HepG2 (cell line): ENCODE measurements around the gene RDH11. TPM values are rescaled to one million over a fixed set of nuclear protein-coding genes. Genes with fewer than 3 reads are reported as not detected.
A peak's percentile ranks its signal among the peaks of the same experiment; 100 is the strongest.

Experiments
- ARID4A ChIP-seq: sonication (generic); formaldehyde crosslinking; IDR thresholded peaks from 2 replicates; pipeline ENCODE4 v1.5.0; 2020; ENCODE audit warnings: mild to moderate bottlenecking, missing genetic modification reagents, borderline replicate concordance
- HOXA5 ChIP-seq: sonication (generic); formaldehyde crosslinking; IDR thresholded peaks from 2 replicates; pipeline ENCODE4 v1.4.0; 2020; ENCODE audit warnings: missing genetic modification reagents
- MEF2D ChIP-seq: sonication (generic); formaldehyde crosslinking; IDR thresholded peaks from 2 replicates; pipeline ENCODE4 v1.5.1; 2020; ENCODE audit warnings: mild to moderate bottlenecking, missing genetic modification reagents
- MIXL1 ChIP-seq: IDR thresholded peaks from 2 replicates; pipeline ENCODE4 v1.6.1; 2016
- MXD1 ChIP-seq: sonication (generic); formaldehyde crosslinking; IDR thresholded peaks from 2 replicates; pipeline ENCODE4 v1.4.0; 2020; ENCODE audit warnings: mild to moderate bottlenecking, missing genetic modification reagents
- NR2F6 ChIP-seq, 2 experiments: IDR thresholded peaks; 2 replicates each; pipeline ENCODE4 v1.6.1; 2016; ENCODE audit warnings: antibody characterized with exemption in 1 of 2, mild to moderate bottlenecking in 1 of 2
- PHF21A ChIP-seq: sonication (generic); formaldehyde crosslinking; IDR thresholded peaks from 2 replicates; pipeline ENCODE4 v1.5.0; 2020; ENCODE audit warnings: mild to moderate bottlenecking, missing genetic modification reagents
- SNAI1 ChIP-seq: sonication (generic); formaldehyde crosslinking; IDR thresholded peaks from 2 replicates; pipeline ENCODE4 v1.5.0; 2020; ENCODE audit warnings: mild to moderate bottlenecking, missing genetic modification reagents, borderline replicate concordance
- ZNF292 ChIP-seq: sonication (generic); formaldehyde crosslinking; IDR thresholded peaks from 2 replicates; pipeline ENCODE4 v1.8.1; 2022; ENCODE audit warnings: mild to moderate bottlenecking, low read depth, missing genetic modification reagents, borderline replicate concordance
- ZNF605 ChIP-seq: sonication (generic); formaldehyde crosslinking; IDR thresholded peaks from 2 replicates; pipeline ENCODE4 v1.8.0; 2022; ENCODE audit warnings: mild to moderate bottlenecking, missing genetic modification reagents
- polyA plus RNA-seq, 8 experiments: library from polyadenylated mRNA; depleted of rRNA in 3 of 8; stranded (reverse) in 7 of 8; unstranded in 1 of 8; fragments of >200 nt; fragmentation: Illumina TruSeq in 4 of 8; extraction: Trizol in 4 of 8; gene quantifications; 2 replicates each; pipeline versions ENCODE4 v1.2.1 to v1.2.3, GENCODE V29; 2011 to 2016; ENCODE audit warnings: low read depth in 4 of 8, missing spikeins in 1 of 8, mixed read lengths in 1 of 8; ENCODE audit not compliant: insufficient read depth in 1 of 8
- total RNA-seq, 5 experiments: library from RNA; depleted of rRNA; stranded (reverse); fragments of >200 nt; fragmentation: Illumina TruSeq; extraction: Trizol; gene quantifications; 2 replicates each; pipeline ENCODE4 v1.2.3, GENCODE V29; 2016; ENCODE audit warnings: low read depth in 1 of 5
- TF ChIP-seq, protein P1 (sequence below): sonication (generic); formaldehyde crosslinking; IDR thresholded peaks from 2 replicates; pipeline ENCODE4 v1.5.1; 2020; ENCODE audit warnings: missing genetic modification reagents, mild to moderate bottlenecking, borderline replicate concordance
- TF ChIP-seq, protein P2 (sequence below): sonication (generic); formaldehyde crosslinking; IDR thresholded peaks from 2 replicates; pipeline ENCODE4 v1.4.0; 2020; ENCODE audit warnings: mild to moderate bottlenecking, missing genetic modification reagents, borderline replicate concordance
- TF ChIP-seq, protein P3 (sequence below): sonication (generic); formaldehyde crosslinking; IDR thresholded peaks from 2 replicates; pipeline ENCODE4 v1.4.0; 2020; ENCODE audit warnings: mild to moderate bottlenecking, missing genetic modification reagents

Gene RDH11
- total and polyA plus RNA-seq, 2 of the 13 experiments (the other 11 are each of a cell fraction or from before 2014, with no cell fraction given) = 106 to 131 TPM

GRCh38 chr14:67738740-67739504 lies 43.4 kb upstream of the RDH11 start (continued):
- TF ChIP-seq, protein P1, sequence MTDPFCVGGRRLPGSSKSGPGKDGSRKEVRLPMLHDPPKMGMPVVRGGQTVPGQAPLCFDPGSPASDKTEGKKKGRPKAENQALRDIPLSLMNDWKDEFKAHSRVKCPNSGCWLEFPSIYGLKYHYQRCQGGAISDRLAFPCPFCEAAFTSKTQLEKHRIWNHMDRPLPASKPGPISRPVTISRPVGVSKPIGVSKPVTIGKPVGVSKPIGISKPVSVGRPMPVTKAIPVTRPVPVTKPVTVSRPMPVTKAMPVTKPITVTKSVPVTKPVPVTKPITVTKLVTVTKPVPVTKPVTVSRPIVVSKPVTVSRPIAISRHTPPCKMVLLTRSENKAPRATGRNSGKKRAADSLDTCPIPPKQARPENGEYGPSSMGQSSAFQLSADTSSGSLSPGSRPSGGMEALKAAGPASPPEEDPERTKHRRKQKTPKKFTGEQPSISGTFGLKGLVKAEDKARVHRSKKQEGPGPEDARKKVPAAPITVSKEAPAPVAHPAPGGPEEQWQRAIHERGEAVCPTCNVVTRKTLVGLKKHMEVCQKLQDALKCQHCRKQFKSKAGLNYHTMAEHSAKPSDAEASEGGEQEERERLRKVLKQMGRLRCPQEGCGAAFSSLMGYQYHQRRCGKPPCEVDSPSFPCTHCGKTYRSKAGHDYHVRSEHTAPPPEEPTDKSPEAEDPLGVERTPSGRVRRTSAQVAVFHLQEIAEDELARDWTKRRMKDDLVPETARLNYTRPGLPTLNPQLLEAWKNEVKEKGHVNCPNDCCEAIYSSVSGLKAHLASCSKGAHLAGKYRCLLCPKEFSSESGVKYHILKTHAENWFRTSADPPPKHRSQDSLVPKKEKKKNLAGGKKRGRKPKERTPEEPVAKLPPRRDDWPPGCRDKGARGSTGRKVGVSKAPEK = no peak
- TF ChIP-seq MXD1 (CRISPR knock-in tag) (no peak), PHF21A (peak; percentile 71; the same call in 1 of the 2 replicates), ZNF605 (CRISPR knock-in tag) (peak; percentile 58; the same call in 1 of the 2 replicates), HOXA5 (CRISPR knock-in tag) (no peak), SNAI1 (CRISPR knock-in tag) (no peak), ZNF292 (peak; percentile 25; the same call in 1 of the 2 replicates), NR2F6 (IDR thresholded peaks at IDR 0.05) (peak; percentile 44; the same call in 1 of the 2 replicates), NR2F6 (CRISPR knock-in tag; IDR thresholded peaks at IDR 0.05) (no peak; the same call in 1 of the 2 replicates), MEF2D (CRISPR knock-in tag) (peak; percentile 67; the same call in 1 of the 2 replicates), ARID4A (CRISPR knock-in tag) (peak; percentile 34; the same call in 1 of the 2 replicates), MIXL1 (CRISPR knock-in tag) (peak; percentile 38; the same call in 1 of the 2 replicates)
- TF ChIP-seq, protein P2, sequence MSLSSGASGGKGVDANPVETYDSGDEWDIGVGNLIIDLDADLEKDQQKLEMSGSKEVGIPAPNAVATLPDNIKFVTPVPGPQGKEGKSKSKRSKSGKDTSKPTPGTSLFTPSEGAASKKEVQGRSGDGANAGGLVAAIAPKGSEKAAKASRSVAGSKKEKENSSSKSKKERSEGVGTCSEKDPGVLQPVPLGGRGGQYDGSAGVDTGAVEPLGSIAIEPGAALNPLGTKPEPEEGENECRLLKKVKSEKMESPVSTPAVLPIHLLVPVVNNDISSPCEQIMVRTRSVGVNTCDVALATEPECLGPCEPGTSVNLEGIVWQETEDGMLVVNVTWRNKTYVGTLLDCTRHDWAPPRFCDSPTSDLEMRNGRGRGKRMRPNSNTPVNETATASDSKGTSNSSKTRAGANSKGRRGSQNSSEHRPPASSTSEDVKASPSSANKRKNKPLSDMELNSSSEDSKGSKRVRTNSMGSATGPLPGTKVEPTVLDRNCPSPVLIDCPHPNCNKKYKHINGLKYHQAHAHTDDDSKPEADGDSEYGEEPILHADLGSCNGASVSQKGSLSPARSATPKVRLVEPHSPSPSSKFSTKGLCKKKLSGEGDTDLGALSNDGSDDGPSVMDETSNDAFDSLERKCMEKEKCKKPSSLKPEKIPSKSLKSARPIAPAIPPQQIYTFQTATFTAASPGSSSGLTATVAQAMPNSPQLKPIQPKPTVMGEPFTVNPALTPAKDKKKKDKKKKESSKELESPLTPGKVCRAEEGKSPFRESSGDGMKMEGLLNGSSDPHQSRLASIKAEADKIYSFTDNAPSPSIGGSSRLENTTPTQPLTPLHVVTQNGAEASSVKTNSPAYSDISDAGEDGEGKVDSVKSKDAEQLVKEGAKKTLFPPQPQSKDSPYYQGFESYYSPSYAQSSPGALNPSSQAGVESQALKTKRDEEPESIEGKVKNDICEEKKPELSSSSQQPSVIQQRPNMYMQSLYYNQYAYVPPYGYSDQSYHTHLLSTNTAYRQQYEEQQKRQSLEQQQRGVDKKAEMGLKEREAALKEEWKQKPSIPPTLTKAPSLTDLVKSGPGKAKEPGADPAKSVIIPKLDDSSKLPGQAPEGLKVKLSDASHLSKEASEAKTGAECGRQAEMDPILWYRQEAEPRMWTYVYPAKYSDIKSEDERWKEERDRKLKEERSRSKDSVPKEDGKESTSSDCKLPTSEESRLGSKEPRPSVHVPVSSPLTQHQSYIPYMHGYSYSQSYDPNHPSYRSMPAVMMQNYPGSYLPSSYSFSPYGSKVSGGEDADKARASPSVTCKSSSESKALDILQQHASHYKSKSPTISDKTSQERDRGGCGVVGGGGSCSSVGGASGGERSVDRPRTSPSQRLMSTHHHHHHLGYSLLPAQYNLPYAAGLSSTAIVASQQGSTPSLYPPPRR (CRISPR knock-in tag) = peak; percentile 53; the same call in 1 of the 2 replicates
- TF ChIP-seq, protein P3, sequence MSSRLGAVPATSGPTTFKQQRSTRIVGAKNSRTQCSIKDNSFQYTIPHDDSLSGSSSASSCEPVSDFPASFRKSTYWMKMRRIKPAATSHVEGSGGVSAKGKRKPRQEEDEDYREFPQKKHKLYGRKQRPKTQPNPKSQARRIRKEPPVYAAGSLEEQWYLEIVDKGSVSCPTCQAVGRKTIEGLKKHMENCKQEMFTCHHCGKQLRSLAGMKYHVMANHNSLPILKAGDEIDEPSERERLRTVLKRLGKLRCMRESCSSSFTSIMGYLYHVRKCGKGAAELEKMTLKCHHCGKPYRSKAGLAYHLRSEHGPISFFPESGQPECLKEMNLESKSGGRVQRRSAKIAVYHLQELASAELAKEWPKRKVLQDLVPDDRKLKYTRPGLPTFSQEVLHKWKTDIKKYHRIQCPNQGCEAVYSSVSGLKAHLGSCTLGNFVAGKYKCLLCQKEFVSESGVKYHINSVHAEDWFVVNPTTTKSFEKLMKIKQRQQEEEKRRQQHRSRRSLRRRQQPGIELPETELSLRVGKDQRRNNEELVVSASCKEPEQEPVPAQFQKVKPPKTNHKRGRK = peak; percentile 68; the same call in 1 of the 2 replicates
